HG02759 (cell line): ENCODE measurements around the gene STAT5A.
"Not testable (repeated sequence)": the region's sequence is repeated elsewhere in the genome, so short reads cannot be mapped to it uniquely, and the experiment has no call there.

ENCODE experiments used
- ATAC-seq: cut with Tn5 transposase; IDR thresholded peaks from one replicate; pipeline ENCODE4 v1.9.1; 2021; ENCODE audit warnings: mild to moderate bottlenecking, moderate library complexity; ENCODE audit not compliant: unreplicated experiment

The STAT5A gene

GRCh38 chr17:42359133-42359532, 70.8 kb downstream of the STAT5A start:
- no peak for ATAC-seq

GRCh38 chr17:42360388-42360787, 72.1 kb downstream of the STAT5A start:
- not testable (repeated sequence) for ATAC-seq
